ENCODE results near the gene TENM4. TPM values are rescaled to one million over a fixed set of nuclear protein-coding genes. Genes with fewer than 3 reads are reported as not detected.
A peak's percentile ranks its signal among the peaks of the same experiment; 100 is the strongest.
"Not testable (repeated sequence)": the region's sequence is repeated elsewhere in the genome, so short reads cannot be mapped to it uniquely, and the experiment has no call there.

The TENM4 gene
- polyA plus RNA-seq, 1 donor from 2014 or later, result not detected

GRCh38 chr11:78832226-78832947 is 608.4 kb downstream of the TENM4 start:
- no peaks in the 10 kb centered on the region for H3K9me3 Mint-ChIP-seq
- peaks cover 3% of the 10 kb centered on the region for H3K36me3 Mint-ChIP-seq
- no peak overlapping the region for H3K4me3 Mint-ChIP-seq
- no peaks in the 10 kb centered on the region for H3K27me3 Mint-ChIP-seq
- H3K27ac Mint-ChIP-seq, result no peak overlapping the region
- H3K4me1 Mint-ChIP-seq, result no peaks in the 10 kb centered on the region

GRCh38 chr11:78831571-78831970 is 609.3 kb downstream of the TENM4 start:
- H3K4me1 Mint-ChIP-seq, result no peaks in the 10 kb centered on the region
- H3K27ac Mint-ChIP-seq, result peak overlapping the region in 1 of 3 donors; percentile 39
- no peaks in the 10 kb centered on the region for H3K9me3 Mint-ChIP-seq
- no peak overlapping the region for H3K4me3 Mint-ChIP-seq
- H3K27me3 Mint-ChIP-seq, result no peaks in the 10 kb centered on the region
- H3K36me3 Mint-ChIP-seq, result no peaks in the 10 kb centered on the region

DNA sequence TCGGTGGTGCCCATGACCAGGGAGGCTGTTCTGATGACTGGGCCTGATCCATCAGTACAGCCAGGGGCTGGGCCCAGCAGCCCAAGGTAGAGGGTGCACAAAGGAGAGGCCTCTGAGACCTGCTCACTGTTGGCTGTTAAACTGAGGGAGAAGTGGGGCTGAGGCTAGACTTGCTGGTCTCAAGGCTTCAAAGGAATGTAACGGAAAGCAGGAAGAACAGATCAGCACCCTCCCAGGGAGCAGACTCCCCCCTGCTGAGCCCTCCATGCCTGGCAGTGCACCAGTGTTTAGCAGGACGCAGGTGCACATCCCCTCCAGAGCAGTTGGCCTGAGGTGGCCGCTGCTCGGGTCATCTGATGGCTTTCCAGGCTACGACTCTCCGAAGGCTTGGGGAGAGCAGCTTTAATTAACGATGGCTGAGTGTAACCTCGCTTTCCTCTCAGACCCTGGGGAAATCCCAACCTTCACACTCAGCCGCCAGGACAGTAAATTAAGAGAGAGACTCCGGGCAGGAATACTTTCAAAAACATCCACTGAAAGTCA is 610.5 kb downstream of the TENM4 start:
- Mint-ChIP-seq H3K27me3 (no peaks in the 10 kb centered on the region), H3K9me3 (no peaks in the 10 kb centered on the region), H3K36me3 (no peaks in the 10 kb centered on the region), H3K27ac (no peak overlapping the region), H3K4me1 (no peaks in the 10 kb centered on the region), H3K4me3 (no peak overlapping the region)

- H3K4me3 Mint-ChIP-seq, result no peak overlapping the region
- H3K4me1 Mint-ChIP-seq, result no peaks in the 10 kb centered on the region
- no peaks in the 10 kb centered on the region for H3K9me3 Mint-ChIP-seq
- H3K36me3 Mint-ChIP-seq, result no peaks in the 10 kb centered on the region
- H3K27ac Mint-ChIP-seq, result no peak overlapping the region
- H3K27me3 Mint-ChIP-seq, result no peaks in the 10 kb centered on the region
Observed at GRCh38 chr11:78829146-78829545, 611.7 kb downstream of the TENM4 start.

- Mint-ChIP-seq H3K4me1 (no peaks in the 10 kb centered on the region), H3K9me3 (no peaks in the 10 kb centered on the region), H3K27me3 (no peaks in the 10 kb centered on the region), H3K27ac (no peak overlapping the region), H3K36me3 (no peaks in the 10 kb centered on the region), H3K4me3 (no peak overlapping the region)
Observed at GRCh38 chr11:78828676-78829075, 612.2 kb downstream of the TENM4 start.

GRCh38 chr11:78827291-78827690 is 613.5 kb downstream of the TENM4 start:
- not testable (repeated sequence) for H3K9me3 Mint-ChIP-seq, H3K4me1 Mint-ChIP-seq, H3K27me3 Mint-ChIP-seq, H3K36me3 Mint-ChIP-seq, H3K27ac Mint-ChIP-seq, H3K4me3 Mint-ChIP-seq

GRCh38 chr11:78825591-78826020 is 615.2 kb downstream of the TENM4 start:
- Mint-ChIP-seq H3K36me3 (no peaks in the 10 kb centered on the region), H3K9me3 (no peaks in the 10 kb centered on the region), H3K27ac (no peak overlapping the region), H3K4me1 (no peaks in the 10 kb centered on the region), H3K4me3 (no peak overlapping the region), H3K27me3 (no peaks in the 10 kb centered on the region)

DNA sequence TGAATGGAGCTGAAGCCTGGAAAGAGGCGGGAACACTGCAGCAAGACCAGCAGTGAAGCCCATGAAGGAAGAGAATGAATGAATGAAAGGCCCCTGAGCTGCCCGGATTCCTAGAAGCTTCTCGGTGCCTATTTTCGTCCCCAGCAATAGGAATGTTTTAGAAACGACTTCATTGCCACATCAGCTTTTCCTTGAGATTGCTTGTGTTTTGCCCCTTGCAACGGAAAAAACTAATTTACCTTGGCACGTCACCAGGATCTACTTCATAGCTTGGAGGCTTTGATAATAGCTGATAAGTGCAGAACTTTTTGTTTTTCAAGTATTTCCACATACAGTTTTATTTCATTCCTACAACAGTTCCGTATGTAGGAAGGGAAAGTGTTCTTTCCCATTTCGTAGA is 617.2 kb downstream of the TENM4 start:
- Mint-ChIP-seq H3K9me3 (no peaks in the 10 kb centered on the region), H3K36me3 (no peaks in the 10 kb centered on the region), H3K27ac (no peak overlapping the region), H3K4me3 (no peak overlapping the region), H3K4me1 (no peaks in the 10 kb centered on the region), H3K27me3 (no peaks in the 10 kb centered on the region)

- Mint-ChIP-seq H3K9me3 (no peaks in the 10 kb centered on the region), H3K27me3 (no peaks in the 10 kb centered on the region), H3K27ac (no peak overlapping the region), H3K36me3 (no peaks in the 10 kb centered on the region), H3K4me1 (no peaks in the 10 kb centered on the region), H3K4me3 (no peak overlapping the region)
Observed at GRCh38 chr11:78822931-78823423, 617.9 kb downstream of the TENM4 start.

DNA sequence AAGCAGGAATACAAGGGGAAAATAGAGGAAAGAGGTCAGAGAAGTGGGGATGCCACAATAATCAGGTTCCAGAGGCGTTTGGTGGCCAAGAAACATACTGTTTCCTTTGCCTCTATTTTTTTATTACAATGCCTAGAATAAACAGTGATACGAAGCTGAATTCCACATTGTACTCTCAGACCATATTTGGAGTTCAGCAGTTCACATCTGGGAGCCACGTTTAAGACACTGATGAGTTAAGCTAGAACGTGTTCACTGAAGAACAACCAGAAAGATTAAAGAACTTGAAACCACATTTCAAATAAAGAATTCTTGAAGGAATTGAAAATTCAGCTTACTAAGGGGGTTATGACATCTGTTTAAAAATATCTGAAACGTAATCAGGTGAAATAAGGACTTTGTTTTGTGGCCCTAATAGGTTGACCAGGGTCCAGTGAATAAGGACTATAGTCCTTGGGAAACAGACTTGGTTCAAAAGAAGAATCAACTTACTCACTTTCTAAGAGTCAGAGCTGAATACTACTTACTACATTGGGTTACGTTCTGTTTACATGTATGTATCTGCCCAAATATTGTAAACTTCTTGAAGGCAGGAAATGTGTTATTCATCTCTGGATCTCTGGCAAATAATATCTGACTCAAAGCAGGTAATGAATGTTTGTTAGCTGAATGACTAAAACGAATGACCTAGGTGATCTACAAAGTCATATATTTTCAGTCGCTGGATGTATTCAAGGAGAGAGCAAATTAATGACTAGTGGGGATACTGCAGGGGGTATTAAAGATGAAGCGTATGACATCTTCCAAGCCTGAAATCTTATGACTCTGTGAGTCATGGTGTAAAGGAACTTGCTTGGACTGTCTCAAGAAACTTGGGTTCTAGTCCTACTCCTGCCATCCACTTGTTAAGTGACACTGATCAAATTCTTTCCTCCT is 619.2 kb downstream of the TENM4 start:
- no peaks in the 10 kb centered on the region for H3K4me1 Mint-ChIP-seq
- no peaks in the 10 kb centered on the region for H3K9me3 Mint-ChIP-seq
- H3K27ac Mint-ChIP-seq, result no peak overlapping the region
- no peaks in the 10 kb centered on the region for H3K27me3 Mint-ChIP-seq
- H3K4me3 Mint-ChIP-seq, result no peak overlapping the region
- no peaks in the 10 kb centered on the region for H3K36me3 Mint-ChIP-seq

DNA sequence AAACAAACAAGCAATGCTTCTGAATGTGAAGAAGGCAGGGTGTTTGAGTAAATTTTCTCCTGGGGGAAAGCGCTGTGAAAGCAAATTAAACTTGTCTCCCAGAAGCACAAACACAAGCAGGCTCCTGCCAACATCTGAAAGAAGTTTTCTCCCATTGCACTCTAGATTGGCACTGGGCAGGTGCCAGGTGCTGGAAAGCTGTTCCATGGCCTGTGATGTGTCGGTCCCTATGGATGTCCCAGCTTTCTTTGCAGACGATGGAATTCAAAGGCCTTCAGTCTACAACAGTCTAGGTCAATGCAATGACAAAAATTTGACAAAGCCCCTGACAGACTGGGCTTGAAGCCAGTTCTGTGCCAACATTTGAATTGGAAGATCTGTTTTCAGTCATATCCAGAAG is 620.1 kb downstream of the TENM4 start:
- no peak overlapping the region for H3K27ac Mint-ChIP-seq
- H3K4me1 Mint-ChIP-seq, result no peaks in the 10 kb centered on the region

GRCh38 chr11:78818201-78818600 is 622.6 kb downstream of the TENM4 start:
- Mint-ChIP-seq H3K27me3 (no peaks in the 10 kb centered on the region), H3K4me1 (no peaks in the 10 kb centered on the region), H3K9me3 (no peaks in the 10 kb centered on the region), H3K27ac (no peak overlapping the region), H3K4me3 (no peak overlapping the region), H3K36me3 (no peaks in the 10 kb centered on the region)

More for the DNA sequence above, 620.1 kb downstream of the TENM4 start:
- Mint-ChIP-seq H3K27me3 (no peaks in the 10 kb centered on the region), H3K9me3 (no peaks in the 10 kb centered on the region), H3K4me3 (no peak overlapping the region), H3K36me3 (no peaks in the 10 kb centered on the region)

- Mint-ChIP-seq H3K36me3 (peaks cover 1% of the 10 kb centered on the region), H3K4me3 (no peak overlapping the region), H3K27ac (no peak overlapping the region), H3K27me3 (no peaks in the 10 kb centered on the region), H3K9me3 (no peaks in the 10 kb centered on the region), H3K4me1 (no peaks in the 10 kb centered on the region)
Observed at GRCh38 chr11:78815831-78816230, 625.0 kb downstream of the TENM4 start.

- Mint-ChIP-seq H3K27ac (no peak overlapping the region), H3K9me3 (no peaks in the 10 kb centered on the region), H3K36me3 (peaks cover 1% of the 10 kb centered on the region), H3K4me3 (no peak overlapping the region), H3K4me1 (no peaks in the 10 kb centered on the region), H3K27me3 (no peaks in the 10 kb centered on the region)
Observed at GRCh38 chr11:78812513-78813293, 628.1 kb downstream of the TENM4 start.

- Mint-ChIP-seq H3K27me3 (no peaks in the 10 kb centered on the region), H3K9me3 (peaks cover 0 to 5% (median 0%) of the 10 kb centered on the region in 3 donors), H3K4me1 (no peaks in the 10 kb centered on the region), H3K36me3 (peaks cover 1% of the 10 kb centered on the region), H3K27ac (no peak overlapping the region), H3K4me3 (no peak overlapping the region)
Observed at GRCh38 chr11:78810559-78811009, 630.2 kb downstream of the TENM4 start.

All from IgD-negative memory B cell (primary cell).